SH-SY5Y (cell line): ENCODE data around the gene SH3GL1.

Source experiments
- GATA2 ChIP-seq: IDR thresholded peaks from 2 replicates; pipeline ENCODE4 v1.6.1; 2011; ENCODE audit warnings: mild to moderate bottlenecking, low read depth, low read length
- GATA3 ChIP-seq: IDR thresholded peaks from 2 replicates; pipeline ENCODE4 v1.6.1; 2011; ENCODE audit warnings: low read depth, mild to moderate bottlenecking, low read length, moderate library complexity

GRCh38 chr19:4320419-4320818, 79.9 kb downstream of the SH3GL1 start:
- no peak for TF ChIP-seq GATA3
- no peak for TF ChIP-seq GATA2
